HG03066 (cell line): ENCODE measurements around the gene CHP2.
"Not testable (repeated sequence)": the region's sequence is repeated elsewhere in the genome, so short reads cannot be mapped to it uniquely, and the experiment has no call there.

Experiments
- ATAC-seq: cut with Tn5 transposase; IDR thresholded peaks from one replicate; pipeline ENCODE4 v1.9.1; 2021; ENCODE audit warnings: low read depth; ENCODE audit not compliant: unreplicated experiment

CHP2 gene

GRCh38 chr16:23754594-23755483 is at the start of gene CHP2:
CHP2 (plus strand) TSS chr16:23755026; CDS start chr16:23755050, 24 bp downstream.
- no peak for ATAC-seq

DNA sequence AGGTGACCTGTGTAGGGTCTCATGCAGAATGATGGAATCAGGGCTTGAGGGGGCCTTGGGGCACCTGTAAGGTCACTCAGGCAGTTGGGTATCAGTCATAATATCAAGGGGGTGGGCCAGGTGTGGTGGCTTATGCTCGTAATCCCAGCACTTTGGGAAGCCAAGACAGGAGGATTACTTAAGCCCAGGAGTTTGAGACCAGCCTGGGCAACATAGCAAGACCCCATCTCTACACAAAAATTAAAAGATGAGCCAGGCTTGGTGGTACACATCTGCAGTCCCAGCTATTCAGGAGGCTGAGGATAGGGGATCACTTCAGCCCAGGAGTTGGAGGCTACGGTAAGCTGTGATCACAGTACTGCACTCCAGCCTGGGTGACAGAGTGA is 49.3 kb upstream of the CHP2 start:
- ATAC-seq: no peak

DNA sequence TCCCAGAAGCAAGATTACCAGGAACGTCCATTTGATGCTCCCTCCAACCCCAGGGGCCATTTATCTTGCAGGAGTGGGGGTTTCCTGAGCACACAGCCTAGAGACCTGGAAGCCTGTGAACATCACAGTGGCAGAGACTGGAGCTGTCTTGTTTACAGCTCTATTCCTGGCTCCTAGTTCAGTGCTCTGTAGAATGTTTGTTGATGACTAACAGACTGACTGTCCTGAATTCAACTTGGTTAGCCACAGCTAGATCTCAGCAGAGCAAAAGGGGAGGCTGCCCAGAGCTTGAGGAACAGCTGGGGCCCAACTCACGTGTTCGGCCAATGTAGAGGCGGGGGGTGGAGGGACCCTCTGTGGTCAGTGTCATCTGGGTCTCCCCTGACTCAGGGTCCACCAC is 48.4 kb upstream of the CHP2 start:
- ATAC-seq: no peak

DNA sequence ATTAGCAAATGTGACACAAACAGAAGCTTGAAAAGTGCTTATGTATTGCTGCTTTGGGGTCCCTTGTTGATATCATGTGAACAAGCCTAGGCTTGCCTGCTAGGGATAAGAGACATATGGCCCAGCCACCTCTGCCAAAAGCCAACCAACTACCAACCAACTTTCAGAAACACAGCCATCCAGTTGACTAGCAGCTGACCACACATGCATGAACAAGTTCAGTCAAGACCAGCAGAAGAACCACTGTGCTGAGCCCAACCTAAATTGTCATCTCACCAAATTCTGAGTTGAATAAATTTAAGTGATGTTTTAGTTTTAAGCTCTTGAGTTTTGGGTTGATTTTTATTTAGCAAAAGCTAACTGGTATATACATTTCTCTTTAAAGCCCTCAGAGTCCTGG is 45.3 kb upstream of the CHP2 start:
- no peak for ATAC-seq

DNA sequence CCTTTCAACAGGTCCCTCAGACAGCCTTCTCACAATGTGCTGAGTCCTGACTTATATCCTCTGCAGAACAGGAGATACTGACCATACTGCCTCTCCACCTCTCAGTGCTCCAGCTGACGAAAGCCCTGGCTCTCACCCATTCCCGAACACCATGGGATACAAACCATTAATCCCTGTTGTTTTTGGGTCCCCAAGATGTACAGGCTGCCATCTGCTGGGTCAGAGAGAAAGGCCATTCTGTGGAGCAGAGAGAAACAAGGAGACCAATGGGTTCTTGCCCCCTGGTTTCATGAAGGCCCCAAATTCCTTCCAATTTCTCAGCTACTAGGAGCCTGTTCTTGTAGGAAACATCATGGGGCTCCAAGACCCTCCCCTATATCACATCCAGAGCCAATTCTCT is 44.8 kb upstream of the CHP2 start:
- ATAC-seq: no peak

DNA sequence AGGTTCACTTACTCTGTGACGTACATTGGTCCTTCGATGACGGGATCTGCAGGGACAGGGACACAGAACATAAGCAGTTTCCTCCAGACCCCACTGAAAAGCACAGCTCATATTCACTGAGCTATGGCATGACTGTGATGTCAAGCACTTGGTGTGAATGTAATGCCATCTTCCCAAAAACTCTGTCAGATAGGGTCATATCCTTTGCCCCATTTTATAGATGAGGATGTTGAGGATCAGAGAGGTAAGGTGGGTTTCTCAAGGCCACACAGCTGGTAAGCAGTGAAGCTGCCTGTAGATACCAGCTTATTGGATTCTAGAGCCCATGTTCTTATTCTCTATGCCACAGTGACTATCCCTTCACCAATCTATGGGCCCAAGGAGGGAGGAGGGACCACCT is 44.3 kb upstream of the CHP2 start:
- no peak for ATAC-seq

DNA sequence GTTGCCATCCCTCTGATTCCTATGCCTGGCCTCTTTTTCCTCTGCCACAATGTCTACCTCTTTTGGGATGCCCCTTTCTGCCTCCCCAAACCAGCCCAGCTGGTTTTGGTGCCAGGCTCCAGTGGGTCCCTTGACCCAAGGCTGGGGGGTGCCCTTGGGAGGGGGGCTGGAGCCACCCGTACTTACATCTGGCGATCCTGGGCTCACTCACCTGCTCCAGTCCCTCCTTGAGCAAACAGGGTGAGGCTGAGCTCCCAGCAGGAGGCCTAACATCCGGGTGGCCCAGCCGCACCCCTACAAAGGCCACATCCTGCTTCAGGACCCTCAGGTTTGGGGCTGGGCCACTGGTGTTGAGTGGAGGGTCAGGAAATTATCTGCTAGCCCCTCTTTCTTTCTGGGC is 43.0 kb upstream of the CHP2 start:
- ATAC-seq: no peak

- ATAC-seq: no peak
Measured at GRCh38 chr16:23712976-23713375, 41.9 kb upstream of the CHP2 start, which contains the start of gene ERN2. ERN2 (minus strand) TSS chr16:23713222; CDS start chr16:23713187, 35 bp downstream.

GRCh38 chr16:23716484-23716883 is 38.3 kb upstream of the CHP2 start:
- no peak for ATAC-seq

GRCh38 chr16:23722613-23723240 is 32.1 kb upstream of the CHP2 start:
- not testable (repeated sequence) for ATAC-seq

GRCh38 chr16:23724096-23724784 is 30.6 kb upstream of the CHP2 start:
- no peak for ATAC-seq

GRCh38 chr16:23724785-23725131 is 30.1 kb upstream of the CHP2 start:
- no peak for ATAC-seq

GRCh38 chr16:23726710-23727109 is 28.1 kb upstream of the CHP2 start:
- no peak for ATAC-seq

GRCh38 chr16:23728112-23728477 is 26.7 kb upstream of the CHP2 start:
- no peak for ATAC-seq

DNA sequence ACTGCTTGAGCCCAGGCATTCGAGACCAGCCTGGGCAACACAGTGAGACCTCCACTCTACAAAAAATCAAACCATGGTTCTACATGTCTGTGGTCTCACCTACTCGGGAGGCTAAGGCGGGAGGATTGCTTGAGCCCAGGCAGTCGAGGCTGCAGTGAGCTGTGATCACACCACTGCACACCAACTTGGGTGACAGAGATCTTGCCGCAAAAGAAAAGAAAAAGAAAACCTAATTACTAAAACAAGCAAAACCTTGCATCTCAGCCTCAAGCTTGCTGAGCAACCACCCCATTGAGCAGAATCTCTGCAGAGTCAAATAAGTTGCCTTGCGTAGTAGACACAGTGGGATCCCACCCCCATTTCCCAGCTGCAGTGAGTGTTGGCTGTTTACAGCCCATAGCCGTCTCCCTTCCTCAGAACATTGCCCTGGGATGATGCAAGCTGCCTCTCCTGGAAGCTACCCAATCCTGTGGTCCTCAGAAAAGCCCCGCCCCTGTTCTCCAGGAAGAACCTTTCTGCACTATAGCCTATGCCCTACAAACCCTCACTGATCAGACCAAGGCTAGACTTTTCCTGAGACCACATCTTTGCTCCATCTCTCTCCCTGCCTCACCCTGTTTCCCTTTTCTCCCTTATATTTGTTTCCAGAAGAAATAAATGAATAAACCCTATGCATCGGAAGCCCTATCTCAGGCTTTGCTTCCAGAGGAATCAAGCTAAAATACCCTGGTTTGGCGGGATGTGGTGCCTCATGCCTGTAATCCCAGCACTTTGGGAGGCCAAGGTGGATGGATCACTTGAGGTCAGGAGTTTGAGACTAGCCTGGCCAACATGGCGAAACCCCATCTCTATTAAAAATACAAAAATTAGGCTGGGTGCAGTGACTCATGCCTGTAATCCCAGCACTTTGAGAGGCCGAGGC is 25.1 kb upstream of the CHP2 start:
- no peak for ATAC-seq

DNA sequence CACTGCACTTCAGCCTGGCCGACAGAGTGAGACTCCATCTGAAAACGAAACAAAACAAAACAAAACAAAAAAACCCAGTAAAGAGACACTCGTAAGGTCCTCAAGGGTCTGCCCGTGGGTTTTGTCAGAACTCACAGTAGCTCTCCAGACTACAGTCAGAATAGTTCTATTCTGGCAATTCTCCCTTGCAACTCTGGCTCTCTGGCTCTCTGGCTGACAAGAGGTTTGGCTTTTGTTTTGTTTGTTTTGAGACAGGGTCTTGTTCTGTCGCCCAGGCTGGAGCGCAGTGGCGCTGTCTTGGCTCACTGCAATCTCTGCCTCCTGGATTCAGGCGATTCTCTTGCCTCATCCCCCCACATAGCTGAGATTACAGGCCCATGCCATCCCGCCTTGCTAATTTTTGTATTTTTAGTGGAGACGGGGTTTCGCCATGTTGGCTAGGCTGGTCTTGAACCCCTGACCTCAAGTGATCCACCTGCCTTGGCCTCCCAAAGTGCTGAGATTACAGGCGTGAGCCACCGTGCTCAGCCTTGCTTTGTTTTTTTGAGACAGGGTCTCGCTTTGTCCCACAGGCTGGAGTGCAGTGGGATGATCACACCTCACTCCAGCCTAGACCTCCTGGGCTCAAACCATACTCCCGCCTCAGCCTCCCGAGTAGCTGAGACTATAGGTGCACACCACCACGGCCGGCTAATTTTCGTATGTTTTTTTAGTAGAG is 20.5 kb upstream of the CHP2 start:
- no peak for ATAC-seq

- not testable (repeated sequence) for ATAC-seq
Measured at GRCh38 chr16:23737423-23738028, 17.3 kb upstream of the CHP2 start.

DNA sequence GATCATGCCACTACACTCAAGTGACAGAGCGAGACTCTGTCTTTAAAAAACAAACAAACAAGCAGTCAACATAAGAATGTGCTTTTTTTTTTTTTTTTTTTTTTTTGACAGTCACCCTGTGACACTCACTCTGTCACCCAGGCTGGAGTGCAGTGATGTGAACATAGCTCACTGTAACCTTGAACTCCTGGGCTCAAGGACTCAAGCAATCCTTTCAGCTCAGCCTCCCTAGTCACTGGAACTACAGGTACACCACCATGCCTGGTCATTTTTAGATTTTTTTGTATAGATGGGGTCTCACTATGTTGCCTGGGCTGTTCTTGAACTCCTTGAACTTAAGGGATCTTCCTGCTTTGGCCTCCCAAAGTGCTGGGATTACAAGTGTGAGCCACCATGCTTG is 15.3 kb upstream of the CHP2 start:
- ATAC-seq: no peak

DNA sequence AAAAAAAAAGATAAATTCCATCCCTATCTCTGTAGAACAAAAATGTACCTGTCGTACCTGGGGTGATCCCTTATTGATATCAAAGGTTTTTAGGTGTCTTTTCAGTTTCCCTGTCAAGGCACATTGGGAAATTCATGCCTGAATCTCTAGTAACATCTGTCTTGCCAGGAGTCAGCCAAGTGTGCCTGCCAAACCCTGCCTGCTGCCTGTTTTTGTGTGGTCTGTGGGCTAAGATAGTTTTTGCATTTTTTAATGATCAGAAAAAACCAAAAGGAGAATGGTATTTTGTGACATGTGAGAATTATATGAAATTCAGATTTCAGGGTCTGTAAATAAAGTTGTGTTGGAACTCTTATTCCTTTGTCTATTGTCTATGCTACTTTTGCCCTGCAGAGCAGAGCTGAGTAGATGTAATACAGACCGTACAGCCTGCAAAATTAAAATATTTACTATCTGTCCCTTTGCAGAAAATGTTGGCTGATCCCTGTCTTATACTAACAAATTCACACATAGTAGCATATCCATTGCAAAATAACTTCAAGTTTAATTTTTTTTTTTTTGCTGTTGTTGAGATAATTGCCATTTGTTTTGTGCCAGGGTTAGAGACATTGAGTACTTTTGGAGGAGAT is 13.0 kb upstream of the CHP2 start:
- no peak for ATAC-seq
